Neural cell (in vitro differentiated cells): Measurements from ENCODE around the gene NGB. TPM values are rescaled to one million over a fixed set of nuclear protein-coding genes. Genes with fewer than 3 reads are reported as not detected.

Experiments
- H2AFZ ChIP-seq: fragments of 200-600, 300-800 bp; sonication (generic), shearing (Covaris generic); 2 replicates; pipeline ENCODE4 v1.6.0; 2014; ENCODE audit warnings: low read depth, mild to moderate bottlenecking, antibody characterized with exemption, low read length, moderate library complexity
- H3F3A ChIP-seq: fragments of 200-600 bp; shearing (Covaris generic); 2 replicates; pipeline ENCODE4 v1.6.1; 2016; ENCODE audit warnings: mild to moderate bottlenecking, moderate library complexity, mixed read lengths, antibody characterized with exemption, low read length; ENCODE audit not compliant: insufficient read depth, poor library complexity, severe bottlenecking
- H3K27ac ChIP-seq: fragments of 200-600, 300-800 bp; sonication (generic), shearing (Covaris generic); 2 replicates; pipeline ENCODE4 v1.5.1; 2014; ENCODE audit warnings: mild to moderate bottlenecking, low read length, moderate library complexity
- H3K27me3 ChIP-seq: fragments of 300-800, 200-600 bp; sonication (generic), shearing (Covaris generic); 2 replicates; pipeline ENCODE4 v1.6.0; 2014; ENCODE audit warnings: mild to moderate bottlenecking, low read depth, low read length, moderate library complexity; ENCODE audit not compliant: insufficient read depth
- H3K36me3 ChIP-seq: fragments of 300-800, 200-600 bp; sonication (generic), shearing (Covaris generic); 2 replicates; pipeline ENCODE4 v1.5.1; 2014; ENCODE audit warnings: mild to moderate bottlenecking, antibody characterized with exemption, low read length, moderate library complexity; ENCODE audit not compliant: insufficient read depth
- H3K4me2 ChIP-seq: fragments of 300-800, 200-600 bp; sonication (generic), shearing (Covaris generic); 2 replicates; pipeline ENCODE4 v1.6.0; 2014; ENCODE audit warnings: mild to moderate bottlenecking, low read length
- H3K4me3 ChIP-seq: fragments of 300-800, 200-600 bp; sonication (generic), shearing (Covaris generic); 2 replicates; pipeline ENCODE4 v1.5.1; 2014; ENCODE audit warnings: mild to moderate bottlenecking, low read length, moderate library complexity
- H3K79me2 ChIP-seq: fragments of 200-600 bp; shearing (Covaris generic); replicated peaks from 2 replicates; pipeline ENCODE4 v1.6.0; 2014; ENCODE audit warnings: mild to moderate bottlenecking, low read length, moderate library complexity; ENCODE audit not compliant: insufficient read depth
- H3K9ac ChIP-seq: fragments of 300-800, 200-600 bp; sonication (generic), shearing (Covaris generic); 2 replicates; pipeline ENCODE4 v1.6.1; 2016; ENCODE audit warnings: mild to moderate bottlenecking, low read length, mixed read lengths
- H3K9me2 ChIP-seq: fragments of 200-600 bp; shearing (Covaris generic); 2 replicates; pipeline ENCODE4 v1.6.1; 2016; ENCODE audit warnings: mild to moderate bottlenecking, low read length, mixed read lengths; ENCODE audit not compliant: insufficient read depth
- H3K9me3 ChIP-seq: fragments of 200-600, 300-800 bp; sonication (generic), shearing (Covaris generic); 2 replicates; pipeline ENCODE4 v1.6.1; 2016; ENCODE audit warnings: mild to moderate bottlenecking, mixed run types, low read length, moderate library complexity, mixed read lengths
- H4K20me1 ChIP-seq: fragments of 200-600 bp; shearing (Covaris generic); 2 replicates; pipeline ENCODE4 v1.6.1; 2016; ENCODE audit warnings: mild to moderate bottlenecking, mixed run types; ENCODE audit not compliant: insufficient read depth
- CTCF ChIP-seq: fragments of 450-650 bp; IDR thresholded peaks from 2 replicates; pipeline ENCODE4 v1.5.1; 2014; ENCODE audit warnings: antibody characterized with exemption, mild to moderate bottlenecking, moderate library complexity; ENCODE audit not compliant: poor library complexity, severe bottlenecking
- EP300 ChIP-seq: fragments of 450-650 bp; conservative IDR thresholded peaks from 2 replicates; pipeline ENCODE4 v1.6.1; 2014; ENCODE audit warnings: antibody characterized with exemption, mild to moderate bottlenecking, moderate library complexity; ENCODE audit not compliant: poor library complexity, severe bottlenecking
- EZH2 ChIP-seq: fragments of 200-600, 300-800 bp; shearing (Covaris generic), sonication (generic); IDR thresholded peaks from 2 replicates; pipeline ENCODE4 v1.6.1; 2014; ENCODE audit warnings: antibody characterized with exemption, low read length, borderline replicate concordance, mild to moderate bottlenecking; ENCODE audit not compliant: insufficient read depth, poor library complexity, severe bottlenecking
- POLR2AphosphoS5 ChIP-seq: IDR thresholded peaks from 2 replicates; pipeline ENCODE4 v1.6.1; 2012
- RAD21 ChIP-seq: fragments of 450-650 bp; conservative IDR thresholded peaks from 2 replicates; pipeline ENCODE4 v1.6.1; 2014; ENCODE audit warnings: antibody characterized with exemption, mild to moderate bottlenecking, moderate library complexity
- REST ChIP-seq: IDR thresholded peaks from 2 replicates; pipeline ENCODE4 v1.6.1; 2012; ENCODE audit warnings: borderline replicate concordance
- SMC3 ChIP-seq: fragments of 450-650 bp; conservative IDR thresholded peaks from 2 replicates; pipeline ENCODE4 v1.6.1; 2014; ENCODE audit warnings: antibody characterized with exemption, mild to moderate bottlenecking, moderate library complexity; ENCODE audit not compliant: poor library complexity
- TAF1 ChIP-seq: IDR thresholded peaks from 2 replicates; pipeline ENCODE4 v1.6.1; 2012; ENCODE audit warnings: low read depth
- polyA plus RNA-seq: library from polyadenylated mRNA; depleted of rRNA; stranded (reverse); fragments of >200 nt; gene quantifications from 2 replicates; pipeline ENCODE4 v1.2.3, GENCODE V29; 2014
- small RNA-seq, 3 experiments: library from RNA; depleted of rRNA; stranded (forward); fragments of <200 nt; gene quantifications; one replicate each; pipeline ENCODE3, GENCODE V24; 2012

NGB gene
- polyA plus RNA-seq, 1 donor from 2014 or later = 0.87 TPM

GRCh38 chr14:77217551-77217950 lies 53.5 kb downstream of the NGB start:
- Histone ChIP-seq H3K9me2 (no peaks in the 10 kb centered on the region), H3K4me2 (no peak overlapping the region), H3K9me3 (no peaks in the 10 kb centered on the region), H4K20me1 (no peaks in the 10 kb centered on the region), H3K9ac (no peak overlapping the region), H3K36me3 (no peaks in the 10 kb centered on the region), H3F3A (no peaks in the 10 kb centered on the region), H3K27ac (no peak overlapping the region), H3K79me2 (no peaks in the 10 kb centered on the region), H3K4me3 (no peak overlapping the region), H2AFZ (no peak overlapping the region), H3K27me3 (no peaks in the 10 kb centered on the region)
- TF ChIP-seq SMC3 (no peak), REST (no peak), CTCF (no peak), TAF1 (no peak), POLR2AphosphoS5 (no peak), RAD21 (no peak), EP300 (no peak), EZH2 (no peak)

Small RNA genes within 50 kb of the gene (small RNA-seq; reads per million reads assigned to genes)
- 0 reads per million in 3 experiments for gene MIR1260A

Other genes with a start within 250 kb of the NGB start
- gene IRF2BPL, start 242.5 kb downstream of the NGB start, polyA plus RNA-seq = 42.9 and 46.5 TPM in 2 replicates
- gene CIPC, start 172.9 kb downstream of the NGB start, polyA plus RNA-seq = 36.4 and 36.7 TPM in 2 replicates
- gene ZDHHC22, start 129.4 kb downstream of the NGB start, polyA plus RNA-seq = 4.3 and 5.1 TPM in 2 replicates
- 11.1 and 14.6 TPM in 2 replicates for gene TMEM63C, start 89.4 kb downstream of the NGB start, polyA plus RNA-seq
- gene POMT2, start 49.7 kb upstream of the NGB start, polyA plus RNA-seq = 9.6 and 11.5 TPM in 2 replicates
- gene GSTZ1, start 49.8 kb upstream of the NGB start, polyA plus RNA-seq = 17.4 and 34.1 TPM in 2 replicates
- gene TMED8, start 105.9 kb upstream of the NGB start, polyA plus RNA-seq = 15.6 and 16.5 TPM in 2 replicates
- gene SAMD15, start 106.2 kb upstream of the NGB start, polyA plus RNA-seq = 2.8 and 5.8 TPM in 2 replicates
- 0.19 and 0.68 TPM in 2 replicates for gene NOXRED1, start 152.3 kb upstream of the NGB start, polyA plus RNA-seq
- 31.1 and 39.5 TPM in 2 replicates for gene VIPAS39, start 186.4 kb upstream of the NGB start, polyA plus RNA-seq
- gene AHSA1, start 186.9 kb upstream of the NGB start, polyA plus RNA-seq = 207 and 239 TPM in 2 replicates
- 1.4 and 2.7 TPM in 2 replicates for gene ISM2, start 227.6 kb upstream of the NGB start, polyA plus RNA-seq